ENCODE data around the gene SP110. TPM values are rescaled to one million over a fixed set of nuclear protein-coding genes. Genes with fewer than 3 reads are reported as not detected.

SP110 gene
- total RNA-seq, 4 donors from 2014 or later: 13.3 to 61.3 (median 28.7) TPM

- TF ChIP-seq CTCF (IDR thresholded peaks at IDR 0.05): no peak
- ATAC-seq (ENCODE audit: low FRiP score) (no peak), DNase-seq (ENCODE audit: low spot score) (no peak)
Measured at GRCh38 chr2:230216489-230216888, 3.3 kb downstream of the SP110 start.

- TF ChIP-seq CTCF (IDR thresholded peaks at IDR 0.05): no peak
- DNase-seq (ENCODE audit: low spot score): no peak
- no peak for ATAC-seq (ENCODE audit: low FRiP score)
Measured at GRCh38 chr2:230209422-230210051, 10.2 kb downstream of the SP110 start.

- DNase-seq (ENCODE audit: low spot score) (no peak), ATAC-seq (ENCODE audit: low FRiP score) (no peak)
- no peak for TF ChIP-seq CTCF (IDR thresholded peaks at IDR 0.05)
Measured at GRCh38 chr2:230208576-230208975, 11.2 kb downstream of the SP110 start.

- no peak for TF ChIP-seq CTCF (IDR thresholded peaks at IDR 0.05)
- no peak for ATAC-seq (ENCODE audit: low FRiP score)
- no peak for DNase-seq (ENCODE audit: low spot score)
Measured at GRCh38 chr2:230205721-230206120, 14.1 kb downstream of the SP110 start.

GRCh38 chr2:230205034-230205433 lies 14.8 kb downstream of the SP110 start:
- no peak for ATAC-seq (ENCODE audit: low FRiP score)
- no peak for DNase-seq (ENCODE audit: low spot score)
- TF ChIP-seq CTCF (IDR thresholded peaks at IDR 0.05): no peak

- ATAC-seq (ENCODE audit: low FRiP score) (no peak), DNase-seq (ENCODE audit: low spot score) (no peak)
- no peak for TF ChIP-seq CTCF (IDR thresholded peaks at IDR 0.05)
Measured at GRCh38 chr2:230203110-230203676, 16.6 kb downstream of the SP110 start.

GRCh38 chr2:230202430-230203109 lies 17.2 kb downstream of the SP110 start:
- ATAC-seq (ENCODE audit: low FRiP score) (no peak), DNase-seq (ENCODE audit: low spot score) (no peak)
- no peak for TF ChIP-seq CTCF (IDR thresholded peaks at IDR 0.05)
